HG02798 (cell line): ENCODE measurements around the gene DNAJA4.

Experiments used
- ATAC-seq: cut with Tn5 transposase; IDR thresholded peaks from one replicate; pipeline ENCODE4 v1.9.1; 2021; ENCODE audit warnings: mild to moderate bottlenecking; ENCODE audit not compliant: unreplicated experiment, poor library complexity

DNAJA4 gene

DNA sequence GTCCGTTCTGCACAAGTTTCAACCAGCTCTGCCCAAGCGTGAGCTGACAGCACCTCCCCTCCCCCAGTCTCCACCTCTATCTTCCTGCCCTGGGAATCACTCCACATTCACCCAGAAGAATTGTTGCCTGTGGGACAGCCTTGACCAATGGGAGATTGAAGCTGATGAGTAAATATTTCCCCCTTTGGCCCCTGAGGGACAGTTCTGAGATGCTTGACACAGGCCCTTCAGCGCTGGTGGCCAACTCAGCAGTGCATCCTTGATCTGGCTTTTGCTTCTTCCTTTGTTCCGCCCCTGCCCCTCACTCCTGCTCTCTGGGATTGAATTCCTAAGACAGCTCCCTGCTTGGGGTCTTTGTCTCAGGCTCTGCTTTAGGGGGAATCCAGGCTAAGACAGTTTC is 48.2 kb downstream of the DNAJA4 start:
- no peak for ATAC-seq

DNA sequence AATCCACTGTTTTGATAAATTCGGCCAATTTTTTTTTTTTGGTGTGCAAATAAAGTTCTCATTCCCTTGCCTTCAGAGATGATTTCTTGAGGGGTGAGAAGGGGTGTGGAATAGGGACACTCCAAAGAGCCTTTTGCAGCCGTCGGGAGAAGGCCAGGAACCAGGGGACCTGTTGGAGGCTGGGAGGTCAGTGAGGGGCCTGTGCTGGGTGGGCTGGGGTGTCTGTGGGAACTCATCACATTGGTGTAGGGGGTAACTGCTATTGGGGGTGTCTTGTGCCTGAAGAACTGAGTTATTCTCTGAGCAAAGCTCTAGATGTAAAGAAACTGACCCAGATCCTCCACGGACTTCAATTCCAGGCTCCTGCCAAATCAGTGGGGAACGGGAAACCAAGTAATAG is 48.6 kb downstream of the DNAJA4 start:
- ATAC-seq = no peak

DNA sequence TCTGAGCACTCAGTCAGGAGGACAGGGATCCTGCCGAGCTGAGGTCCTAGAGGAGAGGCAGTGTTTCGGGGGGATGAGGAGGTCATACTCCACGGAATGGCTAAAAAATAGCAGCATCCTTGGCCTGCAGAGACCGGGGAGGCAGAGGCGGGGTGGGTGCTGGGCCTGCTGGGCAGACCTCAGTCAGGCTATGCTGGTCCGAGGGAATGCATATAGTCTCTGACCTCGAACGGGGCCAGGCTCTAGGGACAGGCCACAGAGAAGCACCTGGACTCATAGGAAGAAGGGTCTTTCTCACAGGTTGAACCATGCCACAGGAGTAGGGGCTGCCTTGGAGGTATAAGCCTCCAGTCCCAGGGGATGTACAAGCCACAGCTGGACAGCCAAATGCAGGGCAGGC is 49.0 kb downstream of the DNAJA4 start:
- ATAC-seq = no peak

DNA sequence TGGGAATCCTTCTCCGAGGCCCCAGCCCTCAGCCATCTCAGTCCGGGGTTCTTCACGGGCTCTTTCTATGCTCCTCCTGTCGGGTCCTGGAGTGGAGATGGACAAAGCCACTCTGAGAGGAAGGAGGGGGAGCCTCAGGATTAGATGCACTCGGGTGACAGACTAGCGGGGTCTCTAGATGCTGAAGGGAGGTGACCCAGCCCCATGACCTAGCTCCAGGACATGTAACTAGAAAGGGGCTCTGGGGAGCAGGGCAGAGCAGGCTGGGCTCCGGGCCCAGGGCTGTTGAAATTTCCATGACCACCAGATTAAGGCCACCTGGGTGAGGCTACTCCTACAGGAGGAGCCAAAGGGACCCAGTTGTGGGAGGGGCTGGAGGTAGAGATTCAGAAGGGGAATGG is 49.8 kb downstream of the DNAJA4 start:
- no peak for ATAC-seq

DNA sequence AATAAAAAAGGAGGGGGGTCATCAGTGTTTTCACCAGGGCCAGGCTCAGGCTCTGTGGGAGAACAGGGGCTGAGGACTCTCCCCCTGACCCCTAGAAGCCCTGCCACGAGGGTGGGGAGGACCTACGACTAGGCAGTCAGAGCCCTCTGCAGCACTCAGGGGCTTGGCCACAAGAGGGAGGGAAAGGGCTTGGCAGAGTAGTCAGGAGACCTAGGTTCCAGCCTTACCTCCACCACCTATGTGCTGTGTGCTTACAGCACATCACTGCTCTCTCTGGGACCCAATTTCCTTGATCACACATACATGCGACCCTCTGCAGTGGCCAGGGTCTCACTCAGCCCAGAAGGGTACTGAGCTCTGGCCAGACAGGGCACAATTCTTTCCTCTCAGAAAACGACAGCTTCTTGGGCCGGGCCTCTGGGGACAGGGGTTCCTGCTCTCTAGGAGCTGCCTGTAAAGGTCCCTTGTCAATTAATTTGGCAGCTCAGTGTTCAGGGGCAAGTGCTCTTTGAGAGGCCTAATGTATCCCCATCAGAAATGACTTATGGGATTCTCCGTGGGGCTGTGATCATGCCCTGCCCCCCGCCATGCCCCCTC is 51.4 kb downstream of the DNAJA4 start:
- no peak for ATAC-seq

DNA sequence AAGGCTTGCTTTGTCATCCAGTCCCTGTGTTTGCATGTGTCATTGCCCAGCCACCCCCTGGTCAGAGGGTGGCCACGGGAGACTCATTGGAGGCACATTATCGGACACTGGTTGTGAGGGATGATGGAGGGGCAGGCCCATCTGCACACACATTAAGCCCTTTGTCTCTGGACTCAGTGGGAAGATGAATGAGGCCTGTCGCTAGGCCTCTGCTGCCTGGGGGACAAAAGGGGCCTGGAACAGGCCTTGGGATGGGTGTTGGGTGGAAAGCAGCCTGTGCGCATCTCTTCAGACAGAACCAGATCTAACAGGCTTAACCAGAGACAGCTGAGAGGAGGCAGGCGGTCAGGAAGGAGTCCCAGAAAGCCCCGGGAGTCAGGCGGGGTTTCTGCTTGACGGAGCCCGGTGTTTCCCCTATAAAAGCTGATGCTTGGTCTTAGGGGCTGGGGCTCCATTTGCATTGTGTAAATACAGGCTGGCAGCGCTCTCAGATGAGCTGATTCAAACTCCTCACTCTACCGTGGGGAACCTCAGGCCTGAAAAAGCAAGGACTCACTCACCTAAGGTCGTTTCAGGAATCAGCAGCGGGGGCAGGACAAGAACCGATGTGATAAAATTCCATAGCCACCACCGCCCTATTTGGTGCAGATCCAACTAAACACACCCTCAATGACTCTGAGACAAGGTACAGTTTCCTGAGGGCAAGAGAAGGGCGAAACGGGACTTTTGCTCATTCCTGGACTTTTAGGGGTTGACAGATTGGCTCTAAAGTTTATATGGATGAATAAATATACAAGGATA is 52.1 kb downstream of the DNAJA4 start:
- ATAC-seq = no peak

DNA sequence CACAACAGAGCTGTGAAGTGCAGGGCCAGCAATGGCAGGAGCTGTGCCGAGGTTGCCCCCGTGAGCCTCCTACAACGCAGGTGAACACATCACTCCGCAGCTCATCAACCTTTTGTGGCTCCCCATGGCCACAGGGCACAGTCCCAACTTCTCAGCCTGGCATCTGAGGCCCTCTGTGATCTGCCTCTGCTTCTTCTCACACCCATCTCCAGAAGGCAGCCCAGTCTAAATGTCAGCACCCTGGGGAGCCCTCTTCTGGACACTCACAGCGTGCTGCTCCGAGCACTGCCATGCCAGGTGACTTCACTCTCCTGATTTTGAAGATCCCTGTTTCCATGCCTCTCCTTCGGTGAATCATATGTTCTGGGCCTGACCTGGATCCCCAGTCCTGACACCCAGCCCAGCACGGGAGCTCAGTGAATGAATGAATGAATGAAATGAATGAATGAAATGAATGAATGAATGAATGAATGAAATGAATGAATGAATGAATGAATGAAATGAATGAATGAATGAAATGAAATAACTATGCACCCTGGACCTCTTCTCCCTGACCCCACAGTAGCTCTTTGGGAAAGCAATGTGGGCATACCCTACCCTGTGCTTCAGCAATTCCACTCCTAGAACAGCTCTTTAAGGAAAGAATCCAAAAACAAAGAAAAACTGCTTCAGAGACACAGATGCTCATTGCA is 52.9 kb downstream of the DNAJA4 start:
- no peak for ATAC-seq

DNA sequence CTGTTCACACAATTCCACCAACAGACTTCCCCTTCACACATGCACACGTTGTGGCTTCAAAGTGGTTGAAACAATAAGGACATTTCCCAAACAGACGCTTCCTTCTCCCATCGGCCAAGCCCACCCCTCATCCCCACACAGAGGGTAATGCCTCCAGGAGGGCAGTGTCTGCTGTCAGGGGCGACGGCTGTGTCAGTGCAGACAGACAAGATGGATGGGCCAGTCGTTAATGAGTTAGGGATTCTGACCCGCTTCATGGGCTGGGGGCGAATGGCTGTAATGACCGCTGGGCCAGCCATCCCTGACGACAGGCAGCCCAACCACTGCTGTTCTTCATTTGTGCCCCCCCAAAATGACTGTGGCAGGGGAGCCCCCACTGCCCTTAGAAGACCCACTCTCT is 55.2 kb downstream of the DNAJA4 start:
- ATAC-seq = no peak

DNA sequence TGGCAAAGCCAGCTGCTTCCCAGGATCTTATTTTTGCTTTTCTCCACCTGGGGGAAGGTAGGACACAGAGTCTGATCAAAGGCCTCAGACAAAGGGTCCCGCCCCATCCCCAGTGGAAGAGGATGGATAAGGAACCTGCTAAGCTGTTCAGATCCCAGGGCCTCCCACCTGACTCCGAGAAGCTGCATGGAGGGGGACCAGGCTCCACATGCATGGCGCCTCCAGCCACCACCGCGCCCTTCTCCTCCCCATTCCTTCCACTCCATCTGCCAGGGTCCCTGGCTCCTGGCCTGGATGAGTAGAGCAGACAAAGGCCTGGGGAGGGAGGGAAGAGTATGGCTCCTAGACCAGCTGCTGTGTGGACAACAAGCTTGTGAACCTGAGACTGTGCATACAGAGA is 55.8 kb downstream of the DNAJA4 start:
- ATAC-seq = no peak

DNA sequence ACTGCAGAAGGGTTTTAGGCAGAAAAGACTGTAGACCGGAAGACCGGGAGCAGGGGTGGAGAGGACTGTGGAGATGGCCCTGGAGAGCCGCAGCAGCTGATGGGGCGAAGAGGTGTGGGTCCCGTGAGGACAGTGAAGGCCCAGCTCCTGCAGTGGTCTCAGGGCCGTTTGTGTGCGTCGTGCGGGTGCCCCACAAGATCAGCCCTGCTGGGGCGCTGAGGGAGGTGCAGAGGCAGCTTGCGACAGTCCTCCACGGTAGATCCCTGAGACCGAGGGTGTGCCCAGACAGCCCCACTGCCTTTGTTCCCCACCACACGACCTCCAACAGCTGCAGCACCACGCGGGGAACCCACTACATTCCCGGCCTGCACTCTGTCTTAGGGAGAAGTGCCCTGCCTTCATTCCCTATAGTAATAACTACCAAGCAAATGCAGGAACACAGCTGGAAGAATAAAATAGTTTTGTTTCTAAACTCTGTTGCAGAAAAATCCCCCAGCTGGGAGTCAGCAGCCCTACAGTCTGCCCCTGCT is 56.7 kb downstream of the DNAJA4 start:
- ATAC-seq = no peak

DNA sequence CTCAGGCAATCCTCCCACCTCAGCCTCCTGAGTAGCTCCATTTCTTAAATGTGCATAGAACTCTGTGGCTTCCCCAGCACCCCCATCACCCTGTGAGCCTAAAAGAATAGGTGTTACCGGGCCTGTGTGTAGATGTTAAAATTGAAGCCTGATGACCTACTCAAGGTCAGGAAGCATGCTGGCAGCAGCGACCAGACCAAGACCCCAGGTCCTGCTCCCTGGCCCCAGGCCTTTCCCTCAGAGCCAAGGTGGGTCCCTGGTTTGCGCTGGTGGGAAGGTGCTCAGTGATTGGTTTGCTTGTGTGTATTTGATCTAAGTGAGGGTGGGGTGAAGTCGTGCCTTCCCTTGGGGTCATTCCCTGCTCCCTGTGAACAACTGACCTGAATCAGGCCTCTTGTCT is 57.4 kb downstream of the DNAJA4 start:
- no peak for ATAC-seq

DNA sequence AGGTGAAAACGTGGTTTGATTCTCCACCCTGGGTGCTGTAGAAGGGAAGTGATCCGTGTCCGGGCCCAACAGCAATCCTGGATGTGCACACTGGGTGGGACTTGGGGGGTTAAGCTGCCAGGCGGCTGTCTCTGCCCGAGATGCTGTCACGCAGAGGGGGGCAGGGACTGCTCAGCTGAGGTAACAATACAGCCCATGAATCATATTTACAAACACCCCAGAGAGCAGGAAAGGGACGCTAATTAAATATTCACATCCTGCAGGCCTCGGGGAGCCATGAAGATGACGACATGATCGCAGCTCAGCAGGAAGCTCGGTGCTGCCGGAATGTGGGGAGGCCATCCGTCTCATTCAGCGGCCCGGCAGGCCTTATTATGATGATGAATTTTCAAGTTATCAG is 57.9 kb downstream of the DNAJA4 start:
- ATAC-seq = no peak

DNA sequence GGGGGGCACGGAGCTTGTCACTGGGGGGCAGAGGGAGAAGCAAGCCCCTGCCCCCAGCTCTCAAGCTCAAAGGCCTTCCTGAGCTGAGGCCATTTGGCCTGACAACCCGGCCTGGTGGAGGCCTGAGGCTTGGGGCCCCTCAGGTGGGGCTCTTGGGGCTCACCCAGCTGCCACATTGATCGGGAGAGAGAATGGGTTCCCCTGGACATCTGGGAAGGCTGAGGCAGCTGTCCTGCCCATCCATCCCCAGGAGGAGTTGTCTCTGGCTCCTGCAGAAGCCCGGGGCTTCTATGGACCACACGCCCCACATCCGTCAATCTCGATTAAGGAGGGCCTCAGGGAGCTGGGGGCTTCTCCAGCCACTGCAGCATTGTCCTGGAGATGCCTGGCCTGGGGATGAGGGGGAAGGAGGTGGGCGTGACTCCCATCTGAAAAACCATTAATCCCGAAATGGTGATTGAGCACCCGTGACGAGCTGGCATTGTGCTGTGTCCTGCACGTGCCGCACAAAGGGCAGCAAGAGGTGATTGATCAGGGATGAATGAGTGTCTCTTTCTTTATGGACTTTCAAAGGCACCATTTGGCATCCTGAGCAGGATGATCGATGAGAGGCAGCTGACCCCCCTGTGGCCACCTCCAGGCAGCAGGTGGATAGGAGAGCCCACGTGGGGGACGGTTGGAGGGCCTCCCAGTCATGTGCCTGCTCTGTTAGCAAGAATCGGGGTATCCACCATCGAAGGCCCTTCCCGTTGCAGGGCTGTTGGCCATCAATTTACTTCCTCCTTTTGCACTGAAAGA is 58.6 kb downstream of the DNAJA4 start:
- no peak for ATAC-seq

DNA sequence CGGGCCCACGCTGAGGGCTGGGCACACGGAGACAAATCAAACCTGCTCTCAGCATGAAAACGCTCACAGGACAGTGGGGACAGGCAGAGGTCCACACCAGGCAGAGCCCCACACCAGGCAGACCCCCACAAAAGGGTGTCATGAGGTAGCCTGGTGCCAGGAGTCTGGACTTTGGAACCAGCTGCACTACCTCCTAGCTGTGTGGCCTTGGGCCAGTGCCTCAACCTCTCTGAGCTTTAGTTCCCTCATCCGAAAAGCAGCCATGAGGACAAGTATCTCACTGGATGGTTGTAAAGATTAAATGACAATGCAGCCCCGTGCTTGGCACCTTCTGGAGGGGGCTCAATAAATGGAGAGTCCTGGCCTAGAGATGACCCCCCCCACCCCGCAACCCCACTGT is 59.3 kb downstream of the DNAJA4 start:
- ATAC-seq = no peak

DNA sequence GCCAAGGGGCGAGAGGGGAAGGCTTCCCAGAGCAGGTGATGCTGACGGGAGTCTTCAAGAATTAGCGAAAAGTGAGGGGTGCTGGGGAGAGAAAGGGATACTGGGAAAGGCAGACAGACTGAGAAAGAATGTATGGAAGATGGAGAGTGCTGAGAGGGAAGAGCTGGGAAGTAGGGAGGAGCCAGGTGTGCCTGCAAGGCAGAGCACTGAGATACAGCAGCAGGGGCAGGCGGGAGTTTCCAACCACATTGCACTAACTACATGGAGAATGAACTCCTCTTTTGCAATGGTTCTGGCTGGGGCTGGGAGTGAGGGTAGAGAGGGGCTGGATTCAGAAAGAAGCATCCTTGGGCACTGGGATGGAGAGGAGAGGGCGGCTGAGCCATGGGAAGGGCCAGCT is 59.8 kb downstream of the DNAJA4 start:
- no peak for ATAC-seq

DNA sequence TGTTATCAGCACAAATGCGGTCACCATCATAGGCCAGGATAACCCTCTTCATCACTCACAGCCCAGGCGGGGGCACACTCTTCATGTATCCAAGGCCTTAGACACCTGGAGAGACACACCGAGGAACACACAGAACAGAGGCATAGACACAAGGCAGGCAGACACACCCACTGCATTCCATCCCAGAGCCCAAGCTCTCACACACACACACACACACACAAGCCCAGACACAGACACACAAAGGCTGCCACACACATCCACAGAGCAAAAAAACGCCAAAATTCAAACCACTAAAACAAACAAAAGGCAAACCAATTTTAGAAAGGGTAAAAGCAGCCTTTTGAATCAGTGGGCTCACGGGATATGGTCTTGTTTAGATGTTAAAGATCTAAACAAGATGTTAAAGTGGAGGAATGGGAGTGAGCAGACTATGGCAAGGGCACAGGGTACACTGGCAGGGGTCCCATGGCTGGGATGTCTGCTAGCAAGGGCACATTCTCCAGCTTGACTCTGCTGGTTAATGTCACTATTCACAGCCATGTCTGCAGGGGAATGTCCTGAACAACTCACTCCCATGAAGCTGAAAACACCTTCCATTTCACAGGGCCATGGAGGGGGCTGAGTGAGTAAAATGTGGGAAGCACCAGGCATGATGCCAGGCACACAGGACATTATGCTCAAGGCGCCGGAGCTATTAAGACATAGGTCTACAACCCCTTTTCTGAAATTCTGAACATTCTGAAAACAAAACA is 60.9 kb downstream of the DNAJA4 start:
- no peak for ATAC-seq

DNA sequence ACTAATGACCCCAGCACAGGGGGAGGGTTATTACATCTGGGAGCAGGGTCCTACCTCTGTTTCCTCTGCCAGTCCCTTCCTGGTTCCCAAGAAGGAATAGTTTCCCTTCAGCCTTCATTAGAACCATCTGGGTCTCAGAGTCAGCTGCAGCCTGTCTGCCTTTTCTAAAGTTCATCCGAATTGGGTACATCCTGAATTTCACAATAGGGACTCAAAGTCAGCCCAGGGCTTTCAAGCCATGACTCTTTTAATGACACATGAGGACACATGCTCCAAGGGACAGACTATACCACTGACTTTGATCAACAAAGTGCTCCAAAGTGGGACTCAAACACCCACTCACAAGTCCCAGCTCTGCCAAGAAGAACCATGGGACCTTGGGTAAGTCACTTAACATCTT is 63.1 kb downstream of the DNAJA4 start:
- no peak for ATAC-seq

DNA sequence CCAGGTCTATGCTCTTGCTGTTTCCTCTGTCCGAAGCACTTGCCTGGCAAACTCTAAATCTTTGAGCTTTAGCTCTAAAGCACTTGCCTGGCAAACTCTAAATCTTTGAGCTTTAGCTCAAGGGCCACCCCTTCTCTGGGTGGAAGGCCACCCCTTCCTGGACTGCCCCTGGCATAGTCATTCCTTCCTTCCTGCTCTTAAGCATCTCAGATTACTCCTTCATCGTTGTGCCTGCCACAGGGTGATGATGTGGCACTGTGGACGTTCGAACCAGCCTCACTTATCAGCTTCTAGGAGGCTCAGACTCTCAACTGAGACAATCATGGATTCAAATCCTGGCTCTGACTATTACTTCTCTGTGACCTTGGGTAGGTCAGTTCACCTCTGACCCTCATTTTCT is 65.3 kb downstream of the DNAJA4 start:
- no peak for ATAC-seq
